CD4-positive, alpha-beta memory T cell (primary cell): Measurements from ENCODE around the gene DND1. TPM values are rescaled to one million over a fixed set of nuclear protein-coding genes. Genes with fewer than 3 reads are reported as not detected.
A peak's percentile ranks its signal among the peaks of the same experiment; 100 is the strongest.
"Not testable (repeated sequence)": the region's sequence is repeated elsewhere in the genome, so short reads cannot be mapped to it uniquely, and the experiment has no call there.

Experiments used
- CTCF ChIA-PET: fragments of 350-600 bp; sonication (Branson Sonifier 250); formaldehyde crosslinking; loops from one replicate; lab custom pipeline; 2021; ENCODE audit warnings: inconsistent platforms; ENCODE audit not compliant: partially characterized antibody; lab: Charles Lee
- POLR2A ChIA-PET: fragments of 350-600 bp; sonication (Branson Sonifier 250); formaldehyde crosslinking; loops from one replicate; lab custom pipeline; 2021; ENCODE audit not compliant: partially characterized antibody; lab: Charles Lee
- DNase-seq, 5 donors: peaks; one replicate each; pipeline versions ENCODE4 v3.0.0 to v3.0.0-alpha.2; 2020 to 2022; ENCODE audit warnings: mixed read lengths in 1 of 5
- H3K27ac ChIP-seq: one replicate; pipeline ENCODE4 v1.7.0; 2013; ENCODE audit warnings: low read depth, low read length
- H3K27me3 ChIP-seq: 2 replicates; pipeline ENCODE4 v1.7.0; 2013; ENCODE audit warnings: mild to moderate bottlenecking, low read length, moderate library complexity; ENCODE audit not compliant: insufficient read depth
- H3K36me3 ChIP-seq: 2 replicates; pipeline ENCODE4 v1.7.0; 2013; ENCODE audit warnings: mild to moderate bottlenecking, low read length, moderate library complexity; ENCODE audit not compliant: insufficient read depth
- H3K4me1 ChIP-seq: 2 replicates; pipeline ENCODE4 v1.7.0; 2013; ENCODE audit warnings: mild to moderate bottlenecking, low read length, moderate library complexity; ENCODE audit not compliant: insufficient read depth
- H3K4me3 ChIP-seq, 2 donors: one replicate each; pipeline ENCODE4 v1.7.0; 2013; ENCODE audit warnings: low read length in 2 of 2, mild to moderate bottlenecking in 1 of 2
- H3K9me3 ChIP-seq, 2 donors: one replicate each; pipeline ENCODE4 v1.7.0; 2013; ENCODE audit warnings: low read length in 2 of 2, control low read depth in 1 of 2; ENCODE audit not compliant: control insufficient read depth in 1 of 2
- H3K27ac Mint-ChIP-seq, 7 donors: one replicate each; pipeline ENCODE4 v1.8.0; 2020 to 2021; ENCODE audit warnings: mixed read lengths in 7 of 7, mild to moderate bottlenecking in 6 of 7, inconsistent platforms in 3 of 7, moderate library complexity in 3 of 7
- H3K27me3 Mint-ChIP-seq, 2 donors: one replicate each; pipeline ENCODE4 v1.8.0; 2020 to 2021; ENCODE audit warnings: mixed read lengths in 2 of 2
- H3K36me3 Mint-ChIP-seq, 2 donors: one replicate each; pipeline ENCODE4 v1.8.0; 2020 to 2021; ENCODE audit warnings: mixed read lengths in 2 of 2, inconsistent platforms in 1 of 2, mild to moderate bottlenecking in 1 of 2
- H3K4me1 Mint-ChIP-seq, 4 donors: one replicate each; pipeline ENCODE4 v1.8.0; 2020 to 2021; ENCODE audit warnings: mixed read lengths in 4 of 4, mild to moderate bottlenecking in 1 of 4
- H3K4me3 Mint-ChIP-seq, 8 donors: one replicate each; pipeline ENCODE4 v1.8.0; 2020 to 2021; ENCODE audit warnings: mixed read lengths in 8 of 8, mild to moderate bottlenecking in 7 of 8, moderate library complexity in 6 of 8, inconsistent platforms in 3 of 8
- H3K9me3 Mint-ChIP-seq, 8 donors: one replicate each; pipeline ENCODE4 v1.8.0; 2020 to 2021; ENCODE audit warnings: mixed read lengths in 8 of 8, mild to moderate bottlenecking in 5 of 8, inconsistent platforms in 3 of 8, moderate library complexity in 1 of 8
- intact Hi-C: fragments of 100-400 bp; cut with micrococcal nuclease; formaldehyde crosslinking; loops from one replicate; pipeline ENCODE4 v1.15.1; 2023
- polyA plus RNA-seq, 2 donors: library from polyadenylated mRNA; unstranded; fragments of 300-500 nt; fragmentation: Illumina TruSeq; gene quantifications; one replicate each; pipeline ENCODE4 v1.2.3, GENCODE V29; 2021
- total RNA-seq, 2 experiments: library from RNA; stranded (reverse); gene quantifications; one replicate each; pipeline ENCODE4 v1.2.3, GENCODE V29; 2021

Gene DND1
- total and polyA plus RNA-seq, 4 experiments from 2014 or later = 4.0 to 5.0 TPM; not detected in 2

- CTCF ChIA-PET = interaction anchor here (0.6 to 3.3 kb wide), 12 partner anchors 8 to 273 kb away, joined by 3 to 18 read pairs (median 4); partner anchors contain the start of genes EIF4EBP3, IK and NDUFA2
These were observed 34.0 kb downstream of the DND1 start, which contains the start of gene TMCO6 for GRCh38 chr5:140639148-140639981. Gene TMCO6 (plus strand): TSS chr5:140639451. CDS start chr5:140639528, 77 bp downstream.

GRCh38 chr5:140638898-140639147 is 34.6 kb downstream of the DND1 start:
- not testable (repeated sequence) for H3K9me3 ChIP-seq, H3K36me3 ChIP-seq, H3K27me3 Mint-ChIP-seq, H3K27me3 ChIP-seq, H3K9me3 Mint-ChIP-seq, DNase-seq
- Histone ChIP-seq H3K4me3 (peak overlapping the region; percentile 71 to 84), H3K27ac (peak overlapping the region; percentile 69), H3K4me1 (peaks cover 22% of the 10 kb centered on the region)
- Mint-ChIP-seq H3K27ac (peak overlapping the region; percentile 90 to 99 (median 96)), H3K36me3 (peaks cover 0 to 20% of the 10 kb centered on the region in 2 donors), H3K4me3 (peak overlapping the region; percentile 90 to 98 (median 93)), H3K4me1 (peaks cover 21 to 55% (median 35%) of the 10 kb centered on the region in 4 donors)
- CTCF ChIA-PET = interaction anchor here (0.6 to 3.3 kb wide), 12 partner anchors 8 to 273 kb away, joined by 3 to 18 read pairs (median 4); partner anchors contain the start of genes APBB3, EIF4EBP3, IK and NDUFA2
- intact Hi-C loops = loop anchor here (1.0 to 5.0 kb wide), 9 partner anchors 8 to 792 kb away; partner anchors contain the start of genes ANKHD1, APBB3, EIF4EBP3 and IK
- POLR2A ChIA-PET = interaction anchor here (0.5 to 3.4 kb wide), 13 partner anchors 8 to 238 kb away, joined by 3 to 55 read pairs (median 8); partner anchors contain the start of genes ANKHD1, APBB3, EIF4EBP3 and HARS1

More at GRCh38 chr5:140639148-140639981, 34.0 kb downstream of the DND1 start, which contains the start of gene TMCO6:
- H3K27ac ChIP-seq = peak within 1 kb of the TSS; percentile 69
- H3K4me3 Mint-ChIP-seq = peak within 1 kb of the TSS; percentile 90 to 98 (median 93)
- H3K9me3 Mint-ChIP-seq = no peaks in the 10 kb centered on the region
- H3K27me3 ChIP-seq = no peaks in the 10 kb centered on the region
- no peaks in the 10 kb centered on the region for H3K9me3 ChIP-seq
- intact Hi-C loops = loop anchor here (1.0 to 5.0 kb wide), 9 partner anchors 8 to 792 kb away; partner anchors contain the start of genes ANKHD1, APBB3, EIF4EBP3 and IK
- H3K36me3 ChIP-seq = peaks cover 12% of the 10 kb centered on the region
- peaks cover 21 to 50% (median 34%) of the 10 kb centered on the region in 4 donors for H3K4me1 Mint-ChIP-seq
- H3K27ac Mint-ChIP-seq = peak within 1 kb of the TSS; percentile 90 to 99 (median 96)
- peaks cover 22% of the 10 kb centered on the region for H3K4me1 ChIP-seq
- H3K4me3 ChIP-seq = peak within 1 kb of the TSS; percentile 71 to 84
- peaks cover 0 to 25% of the 10 kb centered on the region in 2 donors for H3K36me3 Mint-ChIP-seq
- DNase-seq = peak; percentile 92 to 95 (median 95)
- no peaks in the 10 kb centered on the region for H3K27me3 Mint-ChIP-seq
- POLR2A ChIA-PET = interaction anchor here (0.5 to 3.4 kb wide), 16 partner anchors 8 to 238 kb away, joined by 3 to 55 read pairs (median 6); partner anchors contain the start of genes ANKHD1, APBB3, EIF4EBP3 and HARS1

GRCh38 chr5:140637371-140638100 is 35.8 kb downstream of the DND1 start:
- POLR2A ChIA-PET = interaction anchor here (1.1 to 3.4 kb wide), 2 partner anchors 10 to 80 kb away, joined by 3 to 55 read pairs; partner anchors contain the start of genes IK, NDUFA2 and SRA1
- H3K4me1 ChIP-seq = peaks cover 30% of the 10 kb centered on the region
- intact Hi-C loops = loop anchor here (2.0 to 5.0 kb wide), 4 partner anchors 27 to 790 kb away; partner anchors contain the start of genes SRA1 and WDR55
- H3K36me3 ChIP-seq = peaks cover 6% of the 10 kb centered on the region
- CTCF ChIA-PET = interaction anchor here (1.3 to 3.3 kb wide), 4 partner anchors 10 to 76 kb away, joined by 3 to 17 read pairs (median 4); partner anchors contain the start of genes APBB3, IK and NDUFA2
- Mint-ChIP-seq H3K9me3 (peaks cover 0 to 1% (median 0%) of the 10 kb centered on the region in 8 donors), H3K27me3 (no peaks in the 10 kb centered on the region), H3K27ac (peak overlapping the region in 5 of 7 donors; percentile 18 to 96 (median 88)), H3K4me3 (peak overlapping the region in 2 of 8 donors; percentile 9 to 15), H3K36me3 (peaks cover 0 to 11% of the 10 kb centered on the region in 2 donors), H3K4me1 (peaks cover 26 to 59% (median 41%) of the 10 kb centered on the region in 4 donors)
- DNase-seq = no peak
- H3K9me3 ChIP-seq = no peaks in the 10 kb centered on the region
- H3K4me3 ChIP-seq = no peak overlapping the region
- H3K27me3 ChIP-seq = no peaks in the 10 kb centered on the region
- H3K27ac ChIP-seq = no peak overlapping the region

DNA sequence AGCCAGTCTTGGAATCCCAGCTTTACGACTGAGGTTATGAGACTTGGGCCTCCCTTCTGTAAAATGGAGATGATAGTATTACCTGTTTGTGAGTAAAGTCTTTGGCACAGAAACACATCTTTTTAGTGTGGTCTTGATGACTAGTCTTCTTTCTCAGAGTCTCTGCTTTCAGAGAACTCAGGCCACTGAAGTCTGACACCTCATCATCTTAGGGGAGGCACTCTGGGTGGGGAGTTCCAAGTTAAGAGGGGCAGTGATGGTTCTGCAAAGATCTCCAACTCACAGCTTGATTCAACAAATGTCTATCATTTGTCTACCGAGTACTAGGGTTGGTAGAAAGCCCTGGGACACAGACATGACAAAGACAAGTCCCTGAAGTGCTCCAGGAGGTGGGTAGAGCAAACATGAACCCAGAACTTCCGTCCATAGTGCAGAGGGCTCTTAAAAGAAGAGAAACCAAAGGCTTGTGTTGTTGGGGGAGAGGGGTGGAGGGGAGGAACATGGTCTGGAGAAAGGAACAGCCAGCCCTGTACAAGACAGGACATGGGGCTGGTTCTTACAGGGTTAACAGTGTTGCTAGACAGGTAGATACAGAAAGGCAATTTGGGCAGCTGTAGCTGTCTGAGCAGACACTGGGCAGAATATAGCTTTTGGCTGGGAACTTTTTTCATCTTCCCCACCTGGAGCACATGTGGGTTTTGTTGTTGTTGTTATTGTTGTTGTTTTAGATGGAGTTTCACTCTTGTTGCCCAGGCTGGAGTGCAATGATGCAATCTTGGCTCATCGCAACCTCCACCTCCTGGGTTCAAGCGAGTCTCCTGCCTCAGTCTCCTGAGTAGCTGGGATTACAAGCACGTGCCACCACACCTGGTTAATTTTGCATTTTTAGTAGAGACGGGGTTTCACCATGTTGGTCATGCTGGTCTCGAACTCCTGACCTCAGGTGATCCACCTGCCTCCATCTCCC is 37.8 kb downstream of the DND1 start:
- Mint-ChIP-seq H3K27ac (peak overlapping the region in 4 of 7 donors; percentile 15 to 74 (median 50)), H3K27me3 (no peaks in the 10 kb centered on the region), H3K4me1 (peaks cover 21 to 50% (median 36%) of the 10 kb centered on the region in 4 donors), H3K36me3 (peaks cover 0 to 3% of the 10 kb centered on the region in 2 donors), H3K4me3 (peak overlapping the region in 1 of 8 donors; percentile 32), H3K9me3 (peaks cover 0 to 1% (median 0%) of the 10 kb centered on the region in 8 donors)
- ChIA-PET CTCF (interaction anchor here (0.7 to 4.7 kb wide), 14 partner anchors 12 to 284 kb away, joined by 3 to 49 read pairs (median 3); partner anchors contain the start of genes EIF4EBP3, IK and NDUFA2), POLR2A (interaction anchor here (0.8 to 1.7 kb wide), 8 partner anchors 12 to 90 kb away, joined by 3 to 13 read pairs (median 4); partner anchors contain the start of genes APBB3, EIF4EBP3, HARS1 and HARS2)
- Histone ChIP-seq H3K27me3 (no peaks in the 10 kb centered on the region), H3K27ac (no peak overlapping the region), H3K36me3 (no peaks in the 10 kb centered on the region), H3K9me3 (no peaks in the 10 kb centered on the region), H3K4me3 (no peak overlapping the region), H3K4me1 (peaks cover 29% of the 10 kb centered on the region)
- no peak for DNase-seq
- intact Hi-C loops = loop anchor here (1.0 to 5.0 kb wide), 2 partner anchors 262 to 788 kb away; no protein-coding TSS in a partner anchor

GRCh38 chr5:140634103-140634502 is 39.3 kb downstream of the DND1 start:
- Histone ChIP-seq H3K27ac (no peak overlapping the region), H3K4me1 (peaks cover 20% of the 10 kb centered on the region), H3K9me3 (no peaks in the 10 kb centered on the region), H3K36me3 (no peaks in the 10 kb centered on the region), H3K27me3 (no peaks in the 10 kb centered on the region), H3K4me3 (no peak overlapping the region)
- no peaks in the 10 kb centered on the region for H3K36me3 Mint-ChIP-seq
- no peaks in the 10 kb centered on the region for H3K27me3 Mint-ChIP-seq
- ChIA-PET POLR2A (interaction anchor here (1.2 to 1.7 kb wide), 3 partner anchors 57 to 87 kb away, joined by 4 to 10 read pairs (median 5); partner anchors contain the start of genes EIF4EBP3, HARS1 and HARS2), CTCF (interaction anchor here (0.7 to 4.7 kb wide), 14 partner anchors 9 to 261 kb away, joined by 3 to 49 read pairs (median 4); partner anchors contain the start of genes EIF4EBP3, IK and NDUFA2)
- peaks cover 16 to 39% (median 27%) of the 10 kb centered on the region in 4 donors for H3K4me1 Mint-ChIP-seq
- peak overlapping the region in 5 of 8 donors; percentile 1 to 52 (median 21) for H3K4me3 Mint-ChIP-seq
- intact Hi-C loops = no loop called here
- DNase-seq = no peak
- H3K27ac Mint-ChIP-seq = peak overlapping the region in 1 of 7 donors; percentile 68
- peaks cover 0 to 1% (median 0%) of the 10 kb centered on the region in 8 donors for H3K9me3 Mint-ChIP-seq
